ENCODE measurements around the gene DOCK3. TPM values are rescaled to one million over a fixed set of nuclear protein-coding genes. Genes with fewer than 3 reads are reported as not detected.
A peak's percentile ranks its signal among the peaks of the same experiment; 100 is the strongest.

DOCK3 gene
- total RNA-seq, 2 donors from 2014 or later: 7.7 to 8.5 TPM

GRCh38 chr3:50737906-50738598, 63.3 kb downstream of the DOCK3 start:
- TF ChIP-seq CTCF (conservative IDR thresholded peaks at IDR 0.05): no peak
- 90 to 96% methylated on average over 3 to 6 of the region's 6 CpGs for WGBS, 2 experiments (ENCODE audit: insufficient coverage in 1 of 2, insufficient read length in 1 of 2)
- Histone ChIP-seq H3K27ac (ENCODE audit: low read depth, low read length) (peak overlapping the region; percentile 47), H3K4me3 (ENCODE audit: low read length) (no peak overlapping the region), H3K36me3 (ENCODE audit: control insufficient read depth, insufficient read depth, low read length) (no peaks in the 10 kb centered on the region), H3K27me3 (ENCODE audit: control insufficient read depth, insufficient read depth, low read length, poor library complexity, severe bottlenecking) (no peaks in the 10 kb centered on the region), H3K9ac (ENCODE audit: extremely low read depth, low read length, poor library complexity, severe bottlenecking) (no peak overlapping the region), H3K4me1 (ENCODE audit: control insufficient read depth, insufficient read depth, low read length) (no peaks in the 10 kb centered on the region), H3K9me3 (ENCODE audit: control insufficient read depth, low read length) (peaks cover 22% of the 10 kb centered on the region)
- H3K9me3 Mint-ChIP-seq: peaks cover 29% of the 10 kb centered on the region
- peak overlapping the region; percentile 36 for H3K27ac Mint-ChIP-seq
- peaks cover 6% of the 10 kb centered on the region for H3K36me3 Mint-ChIP-seq (ENCODE audit: low read depth)
- H3K4me3 Mint-ChIP-seq: no peak overlapping the region
- no peaks in the 10 kb centered on the region for H3K27me3 Mint-ChIP-seq (ENCODE audit: insufficient read depth)
- peaks cover 13% of the 10 kb centered on the region for H3K4me1 Mint-ChIP-seq
- DNase-seq: no peak

GRCh38 chr3:50743643-50744042, 68.9 kb downstream of the DOCK3 start:
- no peaks in the 10 kb centered on the region for H3K9me3 ChIP-seq (ENCODE audit: control insufficient read depth, low read length)
- H3K4me3 Mint-ChIP-seq: no peak overlapping the region
- no peak overlapping the region for H3K9ac ChIP-seq (ENCODE audit: extremely low read depth, low read length, poor library complexity, severe bottlenecking)
- no peak for DNase-seq
- 44% methylated on average over 1 of the region's 1 CpG; no CpG with 5 or more reads in 1 of the 2 experiments for WGBS, 2 experiments (ENCODE audit: insufficient coverage in 1 of 2, insufficient read length in 1 of 2)
- no peak overlapping the region for H3K4me3 ChIP-seq (ENCODE audit: low read length)
- no peak for TF ChIP-seq CTCF (conservative IDR thresholded peaks at IDR 0.05)
- peaks cover 6% of the 10 kb centered on the region for H3K4me1 Mint-ChIP-seq
- no peaks in the 10 kb centered on the region for H3K36me3 ChIP-seq (ENCODE audit: control insufficient read depth, insufficient read depth, low read length)
- H3K27ac ChIP-seq (ENCODE audit: low read depth, low read length): no peak overlapping the region
- H3K27ac Mint-ChIP-seq: no peak overlapping the region
- H3K36me3 Mint-ChIP-seq (ENCODE audit: low read depth): peaks cover 2% of the 10 kb centered on the region
- H3K27me3 Mint-ChIP-seq (ENCODE audit: insufficient read depth): no peaks in the 10 kb centered on the region
- H3K27me3 ChIP-seq (ENCODE audit: control insufficient read depth, insufficient read depth, low read length, poor library complexity, severe bottlenecking): no peaks in the 10 kb centered on the region
- H3K4me1 ChIP-seq (ENCODE audit: control insufficient read depth, insufficient read depth, low read length): no peaks in the 10 kb centered on the region
- H3K9me3 Mint-ChIP-seq: peaks cover 2% of the 10 kb centered on the region

- Histone ChIP-seq H3K9me3 (ENCODE audit: control insufficient read depth, low read length) (peaks cover 4% of the 10 kb centered on the region), H3K9ac (ENCODE audit: extremely low read depth, low read length, poor library complexity, severe bottlenecking) (no peak overlapping the region), H3K36me3 (ENCODE audit: control insufficient read depth, insufficient read depth, low read length) (no peaks in the 10 kb centered on the region), H3K27me3 (ENCODE audit: control insufficient read depth, insufficient read depth, low read length, poor library complexity, severe bottlenecking) (no peaks in the 10 kb centered on the region), H3K4me1 (ENCODE audit: control insufficient read depth, insufficient read depth, low read length) (no peaks in the 10 kb centered on the region), H3K4me3 (ENCODE audit: low read length) (peak overlapping the region; percentile 62), H3K27ac (ENCODE audit: low read depth, low read length) (no peak overlapping the region)
- Mint-ChIP-seq H3K4me3 (no peak overlapping the region), H3K36me3 (ENCODE audit: low read depth) (peaks cover 2% of the 10 kb centered on the region), H3K27me3 (ENCODE audit: insufficient read depth) (no peaks in the 10 kb centered on the region), H3K4me1 (peaks cover 25% of the 10 kb centered on the region), H3K9me3 (peaks cover 6% of the 10 kb centered on the region), H3K27ac (no peak overlapping the region)
- DNase-seq: peak; percentile 83
- TF ChIP-seq CTCF (conservative IDR thresholded peaks at IDR 0.05): no peak
- 35 to 41% methylated on average over 5 of the region's 5 CpGs for WGBS, 2 experiments (ENCODE audit: insufficient coverage in 1 of 2, insufficient read length in 1 of 2)
Observed at GRCh38 chr3:50749822-50750221, 75.1 kb downstream of the DOCK3 start.
